Activated CD4-positive, alpha-beta T cell treated with anti-CD3 and anti-CD28 coated beads, Interleukin-2, Interleukin-6, amounts not matched to agents 100 ng/mL and 50 ng/mL, durations not matched to agents 16 hours and 8 hours (primary cell): Measurements from ENCODE around the gene DOCK4.

Experiments
- DNase-seq: peaks from one replicate; pipeline ENCODE4 v3.0.0-alpha.2; 2020

The DOCK4 gene

GRCh38 chr7:112214268-112214667, 8.1 kb upstream of the DOCK4 start:
- no peak for DNase-seq

GRCh38 chr7:112213735-112214134, 7.5 kb upstream of the DOCK4 start:
- no peak for DNase-seq

GRCh38 chr7:112212571-112212970, 6.4 kb upstream of the DOCK4 start:
- DNase-seq: no peak

- no peak for DNase-seq
Observed at GRCh38 chr7:112211348-112211907, 5.2 kb upstream of the DOCK4 start.

- DNase-seq: no peak
Observed at GRCh38 chr7:112207765-112208164, 1.6 kb upstream of the DOCK4 start.

GRCh38 chr7:112206991-112207592, 893 bp upstream of the DOCK4 start:
- DNase-seq: peak; percentile 7

- DNase-seq: peak; percentile 28
Observed at GRCh38 chr7:112205343-112206237, 609 bp downstream of the DOCK4 start.

- peak; percentile 2 for DNase-seq
Observed at GRCh38 chr7:112204499-112205342, 1.5 kb downstream of the DOCK4 start.

GRCh38 chr7:112203365-112203739, 2.8 kb downstream of the DOCK4 start:
- DNase-seq: no peak

- DNase-seq: no peak
Observed at GRCh38 chr7:112202816-112203215, 3.4 kb downstream of the DOCK4 start.

- no peak for DNase-seq
Observed at GRCh38 chr7:112201839-112202238, 4.4 kb downstream of the DOCK4 start.

GRCh38 chr7:112201411-112201810, 4.8 kb downstream of the DOCK4 start:
- DNase-seq: no peak

GRCh38 chr7:112199672-112200071, 6.5 kb downstream of the DOCK4 start:
- no peak for DNase-seq

GRCh38 chr7:112199035-112199655, 7.1 kb downstream of the DOCK4 start:
- DNase-seq: peak; percentile 29

- no peak for DNase-seq
Observed at GRCh38 chr7:112197322-112197721, 8.9 kb downstream of the DOCK4 start.

- DNase-seq: no peak
Observed at GRCh38 chr7:112195717-112196116, 10.5 kb downstream of the DOCK4 start.

GRCh38 chr7:112193915-112194502, 12.2 kb downstream of the DOCK4 start:
- no peak for DNase-seq

- no peak for DNase-seq
Observed at GRCh38 chr7:112192236-112193154, 13.7 kb downstream of the DOCK4 start.

GRCh38 chr7:112190120-112190519, 16.1 kb downstream of the DOCK4 start:
- DNase-seq: no peak

GRCh38 chr7:112189691-112190090, 16.5 kb downstream of the DOCK4 start:
- DNase-seq: no peak

GRCh38 chr7:112188257-112188656, 17.9 kb downstream of the DOCK4 start:
- no peak for DNase-seq
